ENCODE measurements around the gene TNRC6C.

GRCh38 chr17:78057113-78057740 lies 98.7 kb downstream of the TNRC6C start:
- no peak for TF ChIP-seq CTCF (IDR thresholded peaks at IDR 0.05)
- TF ChIP-seq POLR2A (IDR thresholded peaks at IDR 0.05) = no peak
